HG02852 (cell line): ENCODE measurements around the gene HIPK1.
"Not testable (repeated sequence)": the region's sequence is repeated elsewhere in the genome, so short reads cannot be mapped to it uniquely, and the experiment has no call there.

ENCODE experiments used
- ATAC-seq: cut with Tn5 transposase; IDR thresholded peaks from one replicate; pipeline ENCODE4 v1.9.1; 2021; ENCODE audit warnings: mild to moderate bottlenecking, moderate library complexity; ENCODE audit not compliant: unreplicated experiment

Gene HIPK1

DNA sequence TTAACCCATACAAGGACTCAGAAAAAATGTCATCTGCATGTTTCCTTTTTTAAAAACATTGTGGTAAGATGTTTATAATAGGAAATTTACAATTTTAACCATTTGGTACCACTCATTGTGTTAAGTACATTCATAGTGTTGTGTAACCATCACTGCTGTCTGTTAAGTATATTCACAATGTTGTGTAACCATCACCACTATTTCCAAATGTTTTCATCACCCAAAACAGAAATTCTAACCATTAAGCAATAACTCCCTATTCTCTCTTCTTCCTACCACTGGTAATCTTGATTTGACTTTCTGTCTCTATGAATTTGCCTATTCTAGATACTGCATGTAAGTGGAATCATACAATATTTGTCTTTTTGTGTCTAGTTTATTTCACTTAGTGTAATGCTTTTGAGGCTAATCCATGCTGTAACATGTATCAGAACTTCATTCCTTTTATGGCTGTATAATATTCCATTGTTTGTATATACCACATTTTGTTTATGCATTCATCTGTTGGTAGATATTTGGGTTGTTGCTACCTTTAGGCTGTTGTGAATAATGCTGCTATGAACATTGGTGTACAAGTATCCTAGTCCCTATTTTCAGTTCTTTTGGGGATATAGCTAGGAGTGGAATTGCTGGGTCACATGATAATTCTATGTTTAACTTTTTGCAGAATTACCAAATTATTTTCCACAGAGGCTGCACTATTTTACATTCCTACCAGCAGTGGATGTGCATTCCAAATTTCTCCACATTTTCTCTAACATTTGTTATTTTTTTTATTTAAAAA lies 14.1 kb downstream of the HIPK1 start:
- no peak for ATAC-seq

DNA sequence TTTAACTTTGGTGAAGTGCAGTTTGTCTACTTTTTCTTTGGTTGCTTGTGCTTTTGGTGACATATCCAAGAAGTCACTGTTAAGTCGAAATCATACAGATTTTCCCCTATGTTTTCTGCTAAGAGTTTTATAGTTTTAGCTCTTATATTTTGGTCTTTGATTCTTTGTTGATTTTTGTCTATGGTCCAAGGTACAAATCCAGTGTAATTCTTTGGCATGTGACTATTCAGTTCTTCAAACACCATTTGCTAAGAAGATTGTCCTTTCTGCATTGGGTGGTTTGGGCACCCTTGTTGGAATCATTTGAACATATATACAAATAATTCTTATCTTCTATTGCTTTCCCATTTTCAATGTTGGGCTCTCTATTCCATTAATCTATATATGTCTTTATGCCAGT lies 16.2 kb downstream of the HIPK1 start:
- ATAC-seq = no peak

DNA sequence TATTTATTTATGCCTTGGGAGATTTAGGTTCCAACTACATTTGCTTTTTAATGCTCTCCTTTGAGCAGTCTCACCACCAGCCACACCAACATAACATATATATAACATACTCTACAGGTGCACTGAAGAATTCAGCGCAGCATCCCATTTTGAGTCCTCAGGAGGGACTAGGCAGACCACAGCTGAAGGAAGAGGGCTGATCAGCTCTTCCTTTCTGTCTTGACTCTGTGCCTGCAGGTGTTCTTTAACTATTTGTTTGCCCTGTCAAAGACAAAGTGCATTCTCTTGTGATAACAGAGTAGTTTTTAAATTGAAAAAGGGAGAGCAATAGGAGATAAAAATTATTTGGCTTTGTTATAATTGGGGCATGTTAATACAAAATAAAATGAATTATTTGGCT lies 17.0 kb downstream of the HIPK1 start:
- ATAC-seq = no peak

DNA sequence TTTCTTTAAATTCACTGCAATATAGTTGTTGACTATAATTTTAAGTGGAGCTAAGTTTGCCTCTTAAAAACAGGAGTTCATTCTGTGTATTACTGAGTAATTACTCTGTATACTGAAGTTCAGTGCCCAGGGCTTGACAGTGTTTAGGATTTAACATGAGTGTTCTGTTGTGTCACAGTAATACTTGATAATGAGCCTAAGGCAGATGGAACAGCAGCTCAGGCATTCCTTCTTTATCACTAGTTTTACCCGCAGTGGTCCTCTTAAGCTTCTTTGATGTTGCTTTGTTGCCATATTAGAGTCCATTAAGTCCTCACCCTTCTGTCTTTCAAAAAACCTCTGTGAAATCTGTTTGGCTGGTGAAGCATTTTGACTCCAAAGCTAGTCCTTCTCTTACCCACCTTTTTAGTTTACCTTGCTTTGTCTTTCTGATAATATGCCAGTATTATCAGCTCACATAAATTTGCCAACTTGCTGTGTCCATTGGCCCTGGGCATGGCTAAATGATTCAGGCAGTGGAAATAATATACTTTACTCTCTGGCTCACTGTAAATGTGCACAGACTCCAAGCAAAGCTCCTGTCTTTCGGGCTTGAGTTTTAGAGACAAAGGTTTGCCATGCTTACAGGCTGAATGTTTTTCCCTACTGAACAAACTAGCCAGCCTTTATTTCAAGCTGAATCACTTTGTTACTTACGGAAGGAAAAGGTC lies 17.7 kb downstream of the HIPK1 start:
- no peak for ATAC-seq

- ATAC-seq = no peak
Observed at GRCh38 chr1:113947388-113948107, 18.4 kb downstream of the HIPK1 start.

DNA sequence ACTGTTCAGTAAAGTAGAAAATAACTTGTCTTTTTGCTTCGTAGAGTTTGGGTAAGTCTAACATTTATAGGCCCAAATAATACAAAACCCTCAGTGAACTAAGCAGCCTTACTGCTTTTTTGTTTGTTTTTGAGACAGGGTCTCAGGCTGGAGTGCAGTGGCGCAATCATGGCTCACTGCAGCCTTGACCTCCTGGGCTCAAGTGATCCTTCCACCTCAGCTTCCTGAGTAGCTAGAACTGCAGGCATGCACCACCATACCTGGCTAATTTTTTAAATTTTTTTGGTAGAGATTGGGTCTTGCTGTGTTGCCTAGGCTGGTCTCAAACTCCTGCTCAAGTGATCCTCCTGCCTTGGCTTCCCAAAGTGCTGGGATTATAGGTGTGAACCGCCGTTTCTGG lies 19.0 kb downstream of the HIPK1 start:
- ATAC-seq = not testable (repeated sequence)

GRCh38 chr1:113949007-113949406 lies 19.9 kb downstream of the HIPK1 start:
- ATAC-seq = no peak

DNA sequence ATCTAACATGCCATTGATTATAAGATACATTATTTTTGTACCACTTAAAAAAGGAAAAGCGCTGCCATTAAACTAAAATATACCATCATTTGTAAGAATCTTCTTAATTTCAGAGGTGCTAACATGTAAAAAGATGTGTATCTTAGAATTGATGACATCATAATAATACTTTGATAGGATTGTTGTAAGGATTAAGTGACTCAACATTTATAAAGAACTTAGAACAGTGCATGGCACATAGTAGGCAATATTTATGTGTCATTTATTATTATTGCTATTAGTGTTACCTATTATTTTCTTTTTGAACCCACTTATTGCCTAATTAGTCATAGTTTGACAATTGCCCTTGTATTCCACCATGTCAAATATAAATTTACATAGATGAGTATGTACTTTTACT lies 21.8 kb downstream of the HIPK1 start:
- ATAC-seq = no peak

DNA sequence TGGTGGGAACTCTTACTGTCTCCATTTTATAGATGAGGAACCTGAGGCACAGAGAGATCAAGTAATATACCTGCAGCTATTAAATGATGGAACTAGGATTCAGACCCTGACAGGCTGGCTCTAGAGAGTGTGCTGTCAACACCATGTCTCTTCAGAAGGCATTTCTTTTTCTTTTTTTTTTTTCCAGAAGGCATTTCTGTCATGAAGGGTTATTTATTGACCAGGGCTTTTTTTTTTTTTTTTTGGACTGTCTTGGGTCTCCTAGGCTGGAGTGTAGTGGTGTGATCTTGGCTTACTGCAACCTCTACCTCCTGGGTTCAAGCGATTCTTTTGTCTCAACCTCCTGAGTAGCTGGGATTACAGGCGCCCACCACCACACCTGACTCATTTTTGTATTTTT lies 22.6 kb downstream of the HIPK1 start:
- ATAC-seq = no peak

DNA sequence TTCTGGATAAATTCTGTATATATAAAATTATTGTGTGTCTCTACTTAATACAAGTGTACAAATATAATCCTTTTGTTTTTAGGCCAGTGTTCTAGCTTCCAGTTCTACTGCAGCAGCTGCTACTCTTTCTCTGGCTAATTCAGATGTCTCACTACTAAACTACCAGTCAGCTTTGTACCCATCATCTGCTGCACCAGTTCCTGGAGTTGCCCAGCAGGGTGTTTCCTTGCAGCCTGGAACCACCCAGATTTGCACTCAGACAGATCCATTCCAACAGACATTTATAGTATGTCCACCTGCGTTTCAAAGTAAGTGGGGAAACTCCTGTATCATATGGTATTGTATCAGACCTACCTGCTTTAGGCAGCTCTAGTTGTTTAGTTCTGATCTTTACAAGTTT lies 28.9 kb downstream of the HIPK1 start:
- no peak for ATAC-seq

GRCh38 chr1:113958691-113959090 lies 29.6 kb downstream of the HIPK1 start:
- ATAC-seq = no peak

GRCh38 chr1:113963281-113963906 lies 34.3 kb downstream of the HIPK1 start:
- no peak for ATAC-seq

DNA sequence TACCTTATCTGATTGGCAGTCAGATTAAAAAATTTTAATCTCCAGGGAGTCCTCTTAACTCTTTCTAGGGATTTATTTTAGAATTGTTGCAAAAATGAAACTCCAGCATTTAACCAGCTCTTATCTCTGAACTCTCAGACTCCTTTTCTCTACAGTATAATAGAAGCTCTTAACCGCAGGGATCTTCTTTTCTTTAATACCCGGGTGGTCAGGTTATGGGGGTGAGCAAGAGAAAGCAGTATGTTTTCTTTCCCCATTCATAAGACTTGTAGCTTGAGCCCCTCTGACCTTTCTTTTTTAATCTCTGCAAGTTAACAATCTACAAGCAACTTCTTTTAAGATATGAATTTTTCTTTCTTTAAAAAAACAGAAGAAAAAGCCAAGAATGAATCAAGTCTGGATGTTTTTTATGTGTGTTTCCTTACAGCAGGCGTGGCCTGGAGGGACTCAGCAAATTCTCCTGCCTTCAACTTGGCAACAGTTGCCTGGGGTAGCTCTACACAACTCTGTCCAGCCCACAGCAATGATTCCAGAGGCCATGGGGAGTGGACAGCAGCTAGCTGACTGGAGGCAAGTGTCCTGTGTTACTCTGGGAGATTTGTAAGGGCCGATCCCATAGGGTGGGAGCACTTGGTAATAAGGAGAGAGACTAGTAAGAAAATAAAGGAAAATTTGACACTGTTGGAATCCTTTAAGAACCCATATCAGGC lies 36.7 kb downstream of the HIPK1 start:
- no peak for ATAC-seq

GRCh38 chr1:113972954-113973353 lies 43.8 kb downstream of the HIPK1 start:
- no peak for ATAC-seq

DNA sequence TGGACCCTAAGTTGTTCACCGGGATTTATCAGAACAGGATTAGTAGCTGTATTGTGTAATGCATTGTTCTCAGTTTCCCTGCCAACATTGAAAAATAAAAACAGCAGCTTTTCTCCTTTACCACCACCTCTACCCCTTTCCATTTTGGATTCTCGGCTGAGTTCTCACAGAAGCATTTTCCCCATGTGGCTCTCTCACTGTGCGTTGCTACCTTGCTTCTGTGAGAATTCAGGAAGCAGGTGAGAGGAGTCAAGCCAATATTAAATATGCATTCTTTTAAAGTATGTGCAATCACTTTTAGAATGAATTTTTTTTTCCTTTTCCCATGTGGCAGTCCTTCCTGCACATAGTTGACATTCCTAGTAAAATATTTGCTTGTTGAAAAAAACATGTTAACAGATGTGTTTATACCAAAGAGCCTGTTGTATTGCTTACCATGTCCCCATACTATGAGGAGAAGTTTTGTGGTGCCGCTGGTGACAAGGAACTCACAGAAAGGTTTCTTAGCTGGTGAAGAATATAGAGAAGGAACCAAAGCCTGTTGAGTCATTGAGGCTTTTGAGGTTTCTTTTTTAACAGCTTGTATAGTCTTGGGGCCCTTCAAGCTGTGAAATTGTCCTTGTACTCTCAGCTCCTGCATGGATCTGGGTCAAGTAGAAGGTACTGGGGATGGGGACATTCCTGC lies 46.2 kb downstream of the HIPK1 start:
- peak; percentile 39 for ATAC-seq

GRCh38 chr1:113976609-113977278 lies 47.6 kb downstream of the HIPK1 start:
- no peak for ATAC-seq

GRCh38 chr1:113977906-113978305 lies 48.8 kb downstream of the HIPK1 start:
- no peak for ATAC-seq

DNA sequence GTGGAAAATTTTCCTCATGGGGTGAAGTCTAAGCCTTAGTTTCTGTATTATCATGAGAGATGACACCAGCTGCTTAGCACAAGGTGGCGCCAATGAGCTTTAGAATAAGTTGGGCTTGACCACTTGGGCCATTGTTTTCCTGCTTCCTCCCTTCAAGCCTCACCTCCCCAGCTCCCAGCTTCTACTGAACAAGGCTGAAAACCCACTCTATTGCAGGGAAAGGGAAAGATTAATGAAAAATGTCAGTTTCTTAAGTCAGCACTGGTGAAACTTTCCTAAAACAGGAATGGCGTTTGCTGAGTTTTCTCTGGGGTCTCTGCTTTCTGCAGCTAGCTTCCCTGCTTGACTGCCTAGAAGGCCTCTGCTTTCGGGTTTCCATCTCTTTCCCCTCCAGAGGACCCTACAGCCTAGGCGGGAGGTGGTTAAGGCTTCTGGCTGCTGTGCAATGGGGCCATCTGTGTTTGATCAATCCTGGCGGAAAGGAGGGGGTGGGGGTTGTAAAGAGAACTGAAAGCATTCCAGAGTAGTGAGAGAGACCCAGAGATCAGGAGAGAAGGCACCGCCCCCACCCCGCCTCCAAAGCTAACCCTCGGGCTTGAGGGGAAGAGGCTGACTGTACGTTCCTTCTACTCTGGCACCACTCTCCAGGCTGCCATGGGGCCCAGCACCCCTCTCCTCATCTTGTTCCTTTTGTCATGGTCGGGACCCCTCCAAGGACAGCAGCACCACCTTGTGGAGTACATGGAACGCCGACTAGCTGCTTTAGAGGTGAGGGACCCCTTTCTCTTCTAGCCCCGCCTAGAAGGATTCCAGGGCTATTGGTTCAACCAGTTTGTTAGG lies 50.0 kb downstream of the HIPK1 start, which contains the start of gene OLFML3:
OLFML3 (plus strand) TSS at position 612 of the 840 bp plus-strand sequence; CDS start at position 655, 43 bp downstream.
- ATAC-seq = no peak

- no peak for ATAC-seq
Observed at GRCh38 chr1:113980110-113980509, 51.0 kb downstream of the HIPK1 start.
